Superior temporal gyrus (tissue), 1 donor: ENCODE data around the gene RDH16.
"Not testable (repeated sequence)": the region's sequence is repeated elsewhere in the genome, so short reads cannot be mapped to it uniquely, and the experiment has no call there.

Experiments
- DNase-seq: peaks from one replicate; pipeline ENCODE4 v3.0.0-alpha.2; 2016; ENCODE audit errors: extremely low spot score

Gene RDH16

GRCh38 chr12:56988207-56988739, 30.9 kb upstream of the RDH16 start:
- no peak for DNase-seq

- DNase-seq: peak; percentile 92
Observed at GRCh38 chr12:56987551-56988053, 30.2 kb upstream of the RDH16 start.

GRCh38 chr12:56987011-56987410, 29.6 kb upstream of the RDH16 start:
- DNase-seq: no peak

DNA sequence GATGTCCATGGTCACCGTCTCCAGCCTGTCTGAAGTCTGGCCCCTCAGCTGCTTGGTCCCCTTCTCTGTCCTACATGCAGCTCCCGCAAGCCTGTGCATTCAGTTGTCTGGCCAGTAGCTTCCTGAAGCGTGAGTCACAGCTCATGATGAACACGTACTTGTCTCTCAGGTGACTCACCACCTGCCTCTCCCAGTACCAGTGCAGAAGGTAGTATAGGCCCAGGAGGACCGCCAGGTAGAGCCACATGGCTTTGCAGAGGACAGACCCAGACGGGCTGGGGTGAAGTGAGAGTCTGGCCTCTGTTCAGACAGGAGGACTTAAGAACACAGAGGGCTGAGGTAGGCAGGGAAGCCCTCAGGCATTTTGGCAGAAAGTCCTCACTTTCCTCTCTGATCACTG, 28.3 kb upstream of the RDH16 start:
- DNase-seq: not testable (repeated sequence)

- DNase-seq: no peak
Observed at GRCh38 chr12:56983386-56983785, 26.0 kb upstream of the RDH16 start.

DNA sequence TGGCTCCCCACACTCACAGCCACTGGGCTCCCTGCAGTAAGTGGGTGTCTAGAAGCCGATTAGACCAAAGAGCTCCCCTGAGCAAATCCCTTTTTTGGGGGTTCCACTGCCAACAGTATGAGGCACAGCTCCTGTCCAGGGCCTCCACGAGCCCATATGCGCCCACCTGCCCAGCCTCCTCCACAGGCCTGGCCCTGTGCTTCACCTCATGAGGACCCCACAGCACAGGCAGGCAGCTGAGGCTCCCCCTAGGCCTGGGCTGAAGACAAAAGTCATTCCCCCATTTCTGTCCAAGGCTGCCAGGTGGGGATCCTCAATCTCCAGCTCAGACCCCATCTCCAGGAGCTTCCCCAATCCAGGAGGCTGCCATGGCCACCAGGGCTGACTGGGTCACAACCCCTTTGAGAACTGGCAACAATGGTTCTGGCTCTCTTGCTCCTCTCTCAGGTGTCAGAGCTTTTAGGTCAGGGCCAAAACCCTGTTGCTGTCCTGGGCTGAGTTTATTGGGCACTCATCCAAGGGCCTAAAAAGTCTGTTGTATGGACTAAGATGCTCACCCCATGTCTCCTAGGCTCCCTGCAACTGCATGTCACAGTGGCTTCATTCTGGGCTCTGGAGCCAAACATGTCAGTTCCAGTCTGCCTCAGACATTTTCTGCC, 25.3 kb upstream of the RDH16 start:
- not testable (repeated sequence) for DNase-seq

DNA sequence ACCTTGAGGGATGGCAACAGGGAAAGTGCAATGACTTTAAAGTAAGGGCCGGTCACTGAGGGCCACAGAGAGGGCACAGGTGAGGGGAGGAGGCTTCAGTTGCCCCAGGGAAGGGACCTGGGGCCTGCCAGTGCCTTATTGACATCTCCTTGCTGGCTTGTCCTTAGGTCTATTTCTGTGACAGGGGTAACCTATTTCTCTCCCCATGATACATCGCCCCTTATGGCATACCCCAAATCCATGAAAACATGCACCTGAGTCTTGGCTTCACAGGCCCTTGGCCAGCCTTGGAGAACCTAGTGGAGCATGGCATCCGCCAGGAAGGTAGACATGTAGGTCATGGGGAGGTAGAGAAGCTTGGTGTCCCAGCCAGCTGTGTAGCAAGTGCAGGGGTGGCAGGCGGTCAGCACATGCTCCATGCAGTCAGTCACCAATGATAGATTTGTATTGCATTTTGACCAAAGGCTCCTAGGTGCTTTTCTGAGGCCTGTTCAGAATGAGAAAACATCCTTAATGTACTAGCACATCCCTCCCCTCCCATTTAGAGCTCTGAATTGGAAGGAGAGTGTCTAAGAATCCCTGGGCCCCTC, 23.6 kb upstream of the RDH16 start:
- DNase-seq: no peak

- no peak for DNase-seq
Observed at GRCh38 chr12:56980268-56980667, 22.9 kb upstream of the RDH16 start.

- DNase-seq: no peak
Observed at GRCh38 chr12:56979628-56980027, 22.2 kb upstream of the RDH16 start.

DNA sequence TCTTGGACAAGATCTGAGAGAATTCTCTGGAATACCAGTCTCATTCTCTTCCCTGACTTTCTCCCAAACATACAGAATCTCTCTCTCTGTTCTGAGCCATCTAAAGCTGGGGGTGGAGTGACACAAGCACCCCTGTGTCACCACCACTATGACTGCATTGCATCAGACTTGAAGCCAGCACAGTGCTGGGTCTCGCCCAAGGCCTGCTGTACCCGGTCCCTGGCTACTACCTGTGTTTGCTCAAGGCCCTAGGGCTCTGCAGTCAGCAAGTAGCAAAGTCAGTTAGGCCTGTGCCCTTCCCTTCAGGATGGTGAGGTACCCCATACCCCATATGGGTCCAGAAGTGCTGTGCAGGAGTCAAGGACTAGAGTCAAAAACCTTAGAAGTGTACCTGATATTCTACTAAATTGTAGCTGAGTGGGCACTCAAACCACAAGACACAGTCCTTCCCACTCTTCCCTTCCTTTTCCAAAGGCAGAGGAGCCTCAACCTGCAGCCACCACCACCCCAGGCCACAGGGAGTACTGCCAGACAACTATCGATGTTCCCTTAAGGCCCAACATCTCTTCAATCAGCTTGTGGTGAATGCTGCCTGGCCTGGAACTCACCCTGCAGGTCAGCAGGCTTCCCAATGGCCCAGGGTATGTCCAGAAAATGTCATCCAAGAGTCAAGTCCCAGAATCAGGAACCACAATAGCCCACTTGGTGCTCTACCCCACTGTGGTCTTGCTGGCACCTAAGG, 21.2 kb upstream of the RDH16 start:
- no peak for DNase-seq

DNA sequence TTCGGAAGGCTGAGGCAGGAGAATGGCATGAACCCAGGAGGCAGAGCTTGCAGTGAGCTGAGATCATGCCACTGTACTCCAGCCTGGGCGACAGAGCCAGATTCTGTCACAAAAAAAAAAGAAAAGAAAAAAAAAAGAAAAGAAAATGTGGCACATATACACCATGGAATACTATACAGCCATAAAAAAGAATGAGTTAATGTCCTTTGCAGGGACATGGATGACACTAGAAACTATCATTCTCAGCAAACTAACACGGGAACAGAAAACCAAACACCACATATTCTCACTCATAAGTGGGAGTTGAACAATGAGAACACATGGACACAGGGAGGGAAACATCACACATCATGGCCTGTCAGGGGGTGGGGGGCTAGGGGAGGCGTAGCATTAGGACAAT, 20.0 kb upstream of the RDH16 start:
- not testable (repeated sequence) for DNase-seq

DNA sequence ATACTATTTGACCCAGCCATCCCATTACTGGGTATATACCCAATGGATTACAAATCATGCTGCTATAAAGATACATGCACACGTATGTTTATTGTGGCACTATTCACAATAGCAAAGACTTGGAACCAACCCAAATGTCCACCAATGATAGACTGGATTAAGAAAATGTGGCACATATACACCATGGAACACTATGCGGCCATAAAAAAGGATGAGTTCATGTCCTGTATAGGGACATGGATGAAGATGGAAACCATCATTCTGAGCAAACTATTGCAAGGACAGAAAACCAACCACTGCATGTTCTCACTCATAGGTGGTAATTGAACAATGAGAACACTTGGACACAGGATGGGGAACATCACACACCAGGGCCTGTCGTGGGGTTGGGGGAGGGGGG, 16.8 kb upstream of the RDH16 start:
- not testable (repeated sequence) for DNase-seq

- not testable (repeated sequence) for DNase-seq
Observed at GRCh38 chr12:56968910-56969309, 11.5 kb upstream of the RDH16 start.

GRCh38 chr12:56965997-56966642, 8.7 kb upstream of the RDH16 start:
- not testable (repeated sequence) for DNase-seq

DNA sequence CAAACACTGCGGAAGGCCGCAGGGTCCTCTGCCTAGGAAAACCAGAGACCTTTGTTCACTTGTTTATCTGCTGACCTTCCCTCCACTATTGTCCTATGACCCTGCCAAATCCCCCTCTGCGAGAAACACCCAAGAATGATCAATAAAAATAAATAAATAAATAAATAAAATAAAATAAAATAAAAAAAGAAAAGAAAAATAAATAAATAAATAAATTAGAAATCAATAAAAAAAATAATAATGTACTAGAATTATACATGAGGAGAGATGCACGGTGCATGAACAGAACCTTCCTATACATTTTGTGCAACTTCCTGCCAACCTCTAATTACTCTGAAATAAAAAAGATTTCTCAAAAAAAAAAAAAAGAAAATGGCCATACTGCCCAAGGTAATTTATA, 7.7 kb upstream of the RDH16 start:
- not testable (repeated sequence) for DNase-seq

GRCh38 chr12:56963557-56963956, 6.1 kb upstream of the RDH16 start:
- DNase-seq: not testable (repeated sequence)

GRCh38 chr12:56962247-56962646, 4.8 kb upstream of the RDH16 start:
- DNase-seq: not testable (repeated sequence)

DNA sequence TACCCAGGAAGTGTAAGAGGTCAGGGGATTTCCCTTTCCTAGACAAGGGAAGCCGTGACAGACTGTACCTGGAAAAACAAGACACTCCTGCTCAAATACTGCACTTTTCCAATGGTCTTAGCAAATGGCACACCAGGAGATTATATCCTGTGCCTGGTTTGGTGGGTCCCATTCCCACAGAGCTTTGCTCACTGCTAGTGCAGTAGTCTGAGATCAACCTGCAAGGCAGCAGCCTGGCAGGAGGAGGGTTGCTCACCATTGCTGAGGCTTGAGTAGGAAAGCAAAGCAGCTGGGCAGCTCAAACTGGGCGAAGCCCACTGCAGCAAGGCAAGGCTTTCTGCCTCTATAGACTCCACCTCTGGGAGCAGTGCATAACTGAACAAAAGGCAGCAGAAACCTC, 1.0 kb upstream of the RDH16 start:
- DNase-seq: no peak

DNA sequence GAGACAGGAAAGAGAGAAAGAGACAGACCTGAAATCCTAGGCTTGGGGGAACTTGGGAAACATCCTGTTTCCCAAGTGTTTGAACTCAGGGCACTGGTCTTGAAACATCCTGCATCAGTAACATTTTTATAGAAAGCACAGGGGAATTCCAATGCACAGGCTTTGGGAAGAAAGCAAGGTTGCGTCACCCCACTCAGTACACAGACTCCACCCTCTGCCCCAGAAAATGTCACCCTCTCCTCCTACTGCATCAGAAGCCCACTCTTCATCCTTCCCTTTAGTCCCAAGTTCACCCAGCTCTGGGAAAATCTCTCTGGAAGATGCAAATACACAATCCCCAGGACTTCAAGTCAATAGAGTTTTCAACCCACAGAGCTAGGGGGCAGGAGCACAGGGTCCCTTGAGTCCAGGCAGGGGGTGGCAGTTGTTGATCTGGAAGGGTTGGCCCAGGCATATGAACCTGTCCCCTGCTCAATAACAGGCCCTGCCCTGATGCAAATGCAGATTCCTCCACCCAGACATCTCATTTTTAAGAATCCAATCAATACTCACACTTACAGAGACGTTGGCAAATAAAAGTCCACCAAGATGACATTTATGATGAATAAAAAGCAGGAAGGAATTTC, 1.7 kb downstream of the RDH16 start:
- no peak for DNase-seq

DNA sequence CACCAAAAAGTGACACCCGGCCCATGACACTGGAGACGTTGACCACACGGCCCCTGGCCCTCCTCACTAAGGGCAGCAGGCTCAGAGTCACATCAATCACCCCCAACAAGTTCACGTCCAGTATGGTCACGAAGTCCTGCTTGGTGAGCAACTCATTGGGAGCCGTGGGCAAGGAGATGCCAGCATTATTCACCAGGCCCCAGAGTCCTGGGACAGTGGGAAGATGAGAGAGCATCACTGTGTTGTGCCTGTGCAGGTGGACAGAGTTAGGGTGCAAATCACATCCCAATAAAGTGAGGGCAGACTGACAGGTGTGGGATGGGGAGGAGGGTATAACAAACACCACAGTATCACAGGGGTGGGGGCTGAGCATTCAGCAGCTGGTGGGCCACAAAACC, 2.5 kb downstream of the RDH16 start:
- DNase-seq: no peak
